Middle frontal gyrus (tissue), 1 donor: ENCODE data around the gene CEP78.
"Not testable (repeated sequence)": the region's sequence is repeated elsewhere in the genome, so short reads cannot be mapped to it uniquely, and the experiment has no call there.

Source experiments
- DNase-seq: peaks from one replicate; pipeline ENCODE4 v3.0.0-alpha.2; 2015; ENCODE audit warnings: low spot score; ENCODE audit errors: extremely low spot score

CEP78 gene

DNA sequence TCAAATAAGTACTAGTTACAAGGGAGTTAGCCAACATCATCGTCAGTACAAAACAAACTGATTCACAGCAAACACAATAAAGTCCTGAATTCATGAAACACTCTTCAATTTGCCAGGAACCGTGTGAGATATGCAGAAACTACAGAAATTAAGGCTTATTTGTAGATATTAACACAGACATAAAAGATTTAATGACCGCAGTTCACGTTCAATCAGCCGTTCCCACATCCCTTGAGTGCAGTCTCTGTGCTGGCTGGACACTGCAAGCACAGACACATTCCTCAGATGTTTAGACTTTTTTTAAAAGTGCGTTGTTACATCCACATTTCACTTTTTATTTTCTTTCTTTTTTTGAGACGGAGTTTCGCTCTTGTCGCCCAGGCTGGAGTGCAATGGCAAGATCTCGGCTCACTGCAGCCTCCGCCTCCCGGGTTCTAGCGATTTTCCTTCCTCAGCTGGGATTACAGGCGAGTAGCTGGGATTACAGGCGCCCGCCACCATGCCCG lies 566 bp upstream of the CEP78 start:
- DNase-seq, result no peak

DNA sequence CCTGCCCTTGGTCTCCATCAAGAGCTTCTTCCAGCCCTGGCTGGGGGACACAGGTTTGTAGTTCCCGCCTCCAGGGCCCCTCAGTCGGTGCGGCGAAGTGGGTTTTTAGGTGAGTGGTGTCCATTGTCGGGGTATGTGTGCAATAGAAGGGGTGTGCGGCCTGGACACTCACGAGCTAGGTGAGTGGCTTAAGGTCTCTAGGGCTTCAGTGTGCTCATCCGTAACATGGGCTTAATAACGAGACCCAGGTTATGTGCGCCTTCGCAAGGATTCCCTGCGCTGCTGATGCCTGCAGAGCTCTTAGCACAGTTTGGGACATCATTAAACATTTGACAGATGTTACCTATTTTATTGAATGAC lies 656 bp downstream of the CEP78 start:
- DNase-seq, result no peak

DNA sequence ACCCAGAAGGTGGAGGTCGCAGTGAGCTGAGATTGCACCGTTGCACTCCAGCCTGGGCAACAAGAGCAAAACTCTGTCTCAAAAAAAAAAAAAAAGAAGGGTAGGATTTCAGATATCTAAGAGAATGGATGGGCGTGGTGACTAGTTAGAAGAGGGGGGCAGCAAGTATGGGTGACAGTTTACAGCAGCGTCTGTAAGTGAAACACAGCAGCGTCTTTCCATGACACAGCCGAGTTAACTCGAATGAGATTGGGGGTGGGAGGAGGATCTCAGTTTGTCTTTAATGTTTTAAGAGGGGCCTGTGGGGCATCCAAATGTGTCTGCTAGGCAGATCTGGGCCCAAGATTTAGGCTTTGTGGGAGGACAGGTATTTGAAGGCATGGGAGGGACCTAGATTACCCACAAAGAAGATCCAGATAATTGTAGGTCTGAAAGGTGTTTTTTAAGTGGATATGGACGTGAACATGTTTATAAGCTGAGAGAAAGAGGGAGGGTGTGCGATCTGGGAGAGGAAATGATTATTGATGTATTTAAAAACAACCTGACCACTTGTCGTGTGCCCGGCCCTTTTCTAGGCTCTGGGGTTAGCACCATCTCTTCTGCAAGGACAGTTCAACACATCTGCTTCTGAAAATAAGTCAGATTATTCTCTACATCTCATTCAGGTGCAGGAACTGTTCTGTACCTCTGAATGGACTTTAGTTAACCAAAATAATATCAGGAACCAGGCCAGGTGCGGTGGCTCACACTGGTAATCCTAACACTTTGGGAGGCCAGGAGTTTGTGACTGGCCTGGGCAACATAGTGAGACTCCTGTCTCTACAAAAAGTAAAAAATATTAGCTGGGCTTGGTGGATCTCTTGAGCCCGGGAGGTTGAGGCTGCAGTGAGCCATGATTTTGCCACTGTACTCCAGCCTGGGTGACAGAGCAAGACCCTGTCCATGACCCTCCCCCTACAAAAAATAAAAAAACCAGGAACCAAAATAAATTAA lies 2.5 kb downstream of the CEP78 start:
- DNase-seq, result no peak

DNA sequence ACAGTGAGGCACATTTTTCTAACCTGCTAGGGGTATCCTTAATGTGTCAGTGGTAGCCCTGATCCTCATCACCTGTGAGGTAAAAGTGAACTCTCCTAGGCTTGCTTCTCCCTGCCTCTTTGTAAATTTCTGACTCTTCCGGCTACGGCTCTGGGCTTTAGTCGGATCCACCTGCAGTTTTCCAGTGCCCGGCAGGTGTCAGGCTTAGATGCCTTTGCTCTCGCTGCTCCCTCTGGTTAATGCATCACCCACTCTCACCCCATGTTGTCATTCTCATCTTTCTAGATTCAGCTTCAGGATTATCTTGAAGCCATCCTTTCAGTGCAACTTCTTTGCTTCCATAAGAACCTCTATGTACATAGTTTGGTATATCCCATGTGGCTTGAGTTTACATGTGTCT lies 3.6 kb downstream of the CEP78 start:
- no peak for DNase-seq

DNA sequence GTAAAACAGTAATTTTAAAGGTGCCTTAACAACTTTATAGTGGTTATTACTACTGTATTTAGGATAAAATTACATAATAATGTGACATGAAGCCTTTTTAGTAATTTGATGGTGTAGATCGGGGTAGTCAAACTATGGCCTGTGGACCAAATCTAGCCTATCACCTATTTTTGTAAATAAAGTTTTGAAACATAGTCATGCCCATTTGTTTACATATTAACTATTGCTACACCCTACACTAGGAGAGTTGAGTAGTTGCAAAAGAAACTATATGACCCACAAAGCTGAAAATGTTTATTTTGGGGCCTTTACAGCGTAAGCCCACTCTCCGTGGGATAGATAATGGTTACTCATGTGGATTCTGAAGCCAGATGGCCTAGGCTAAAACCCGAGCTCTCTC lies 6.2 kb downstream of the CEP78 start:
- DNase-seq, result no peak

DNA sequence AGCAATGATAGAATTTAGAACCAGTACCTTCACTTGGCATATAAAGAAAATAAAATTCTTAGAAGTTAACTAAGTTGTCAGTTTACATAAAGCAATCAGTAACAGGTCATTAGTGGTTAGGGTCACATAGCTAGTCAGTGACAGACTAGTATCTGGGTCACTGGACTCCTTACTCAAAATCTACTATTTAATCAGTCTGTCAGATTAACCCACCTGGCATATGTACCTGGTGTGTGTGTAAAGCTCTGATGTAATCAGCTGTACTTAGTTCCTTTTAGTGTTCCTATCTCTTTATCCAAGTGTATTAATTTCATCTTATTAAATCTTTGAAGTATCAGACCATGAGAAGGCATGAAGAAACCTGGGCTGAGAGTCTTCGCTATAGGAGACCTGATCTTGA lies 7.3 kb downstream of the CEP78 start:
- no peak for DNase-seq

DNA sequence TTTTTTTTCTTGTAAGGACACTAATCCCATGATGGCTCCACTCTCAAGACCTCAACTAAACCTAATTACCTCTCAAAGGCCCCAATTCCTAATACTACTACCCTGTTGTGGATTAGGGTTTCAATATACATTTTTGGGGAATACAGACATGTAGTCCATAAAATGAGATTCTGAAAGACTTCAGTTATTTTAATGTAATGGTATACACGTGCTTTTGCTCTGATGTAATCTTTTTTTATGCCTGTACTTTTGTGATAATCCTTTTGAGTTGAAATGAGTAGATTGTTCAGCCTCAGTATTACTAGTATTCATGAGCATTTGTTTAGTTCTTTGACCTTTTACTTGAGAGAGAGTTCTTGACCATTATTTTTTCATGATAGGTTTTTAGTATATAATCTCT lies 9.5 kb downstream of the CEP78 start:
- no peak for DNase-seq

DNA sequence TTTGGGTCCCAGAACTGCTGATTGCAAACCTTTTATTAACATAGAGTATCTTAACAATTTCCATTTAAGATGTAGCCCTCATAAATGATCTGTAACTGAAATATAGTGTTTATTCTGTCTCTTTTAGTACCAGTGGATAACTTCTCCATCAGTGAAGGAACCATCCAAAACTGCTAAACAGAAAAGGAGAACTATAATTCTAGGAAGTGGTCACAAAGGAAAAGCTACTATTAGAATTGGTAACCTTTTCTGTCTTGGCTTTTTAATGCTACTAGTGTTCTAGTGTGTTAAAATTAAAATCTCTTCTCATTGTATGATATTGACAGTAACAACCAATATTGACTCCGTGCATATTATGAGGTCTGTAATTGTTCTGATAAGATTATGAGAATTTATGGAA lies 12.8 kb downstream of the CEP78 start:
- no peak for DNase-seq

DNA sequence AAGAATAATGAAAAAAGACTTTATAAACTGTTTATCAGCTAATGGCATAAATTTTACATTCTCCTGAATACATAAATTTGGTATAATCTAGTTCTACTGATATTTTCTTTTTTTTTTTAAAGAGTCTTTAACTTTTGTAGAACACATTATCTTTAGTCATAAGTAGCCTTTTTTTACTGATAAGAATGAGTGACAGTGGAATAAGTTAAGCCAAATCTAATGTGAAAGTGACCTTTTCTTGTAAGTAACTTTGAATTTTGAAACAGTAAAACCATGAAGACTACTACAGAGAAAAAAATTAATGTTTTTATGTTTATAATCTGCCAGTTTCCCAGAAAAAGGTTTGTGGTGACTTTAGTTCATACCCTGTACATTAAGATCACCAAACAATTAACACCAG lies 13.7 kb downstream of the CEP78 start:
- DNase-seq, result no peak

DNA sequence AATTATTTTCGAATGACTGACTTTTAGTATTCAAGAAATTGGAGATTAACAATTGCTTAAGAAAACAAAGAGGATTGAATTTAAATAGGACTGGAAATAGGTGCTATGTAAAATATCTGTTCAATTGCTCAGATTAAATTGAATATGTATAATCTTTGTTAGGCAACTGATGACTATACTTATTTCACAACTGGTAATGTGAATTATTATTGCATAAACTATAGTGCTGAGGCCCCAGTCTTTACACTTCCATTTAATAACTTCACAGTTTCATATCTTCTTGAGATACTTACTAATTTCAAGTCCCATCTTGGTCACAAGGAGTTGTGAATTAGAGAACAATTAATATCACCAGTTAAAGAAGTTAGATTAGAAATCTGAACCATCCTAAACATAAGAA lies 16.7 kb downstream of the CEP78 start:
- no peak for DNase-seq

DNA sequence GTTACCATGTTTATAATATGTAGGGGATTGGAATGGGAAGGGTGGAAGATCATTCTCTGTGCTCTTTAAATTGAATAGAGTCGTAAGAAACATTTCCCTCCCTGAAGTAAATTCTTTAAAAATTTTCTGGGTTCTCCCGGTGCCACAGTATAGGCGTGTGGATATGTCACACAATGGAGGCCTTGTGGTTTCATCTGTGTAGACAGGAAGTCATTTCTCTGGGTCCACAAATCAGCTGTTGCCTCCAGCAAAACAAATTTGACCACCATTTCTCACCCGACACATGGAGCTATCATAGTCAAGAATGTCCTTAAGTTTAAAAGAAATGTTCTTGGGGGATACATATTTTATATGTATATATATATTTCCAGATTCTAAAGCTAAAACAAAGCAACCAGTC lies 17.4 kb downstream of the CEP78 start:
- no peak for DNase-seq

DNA sequence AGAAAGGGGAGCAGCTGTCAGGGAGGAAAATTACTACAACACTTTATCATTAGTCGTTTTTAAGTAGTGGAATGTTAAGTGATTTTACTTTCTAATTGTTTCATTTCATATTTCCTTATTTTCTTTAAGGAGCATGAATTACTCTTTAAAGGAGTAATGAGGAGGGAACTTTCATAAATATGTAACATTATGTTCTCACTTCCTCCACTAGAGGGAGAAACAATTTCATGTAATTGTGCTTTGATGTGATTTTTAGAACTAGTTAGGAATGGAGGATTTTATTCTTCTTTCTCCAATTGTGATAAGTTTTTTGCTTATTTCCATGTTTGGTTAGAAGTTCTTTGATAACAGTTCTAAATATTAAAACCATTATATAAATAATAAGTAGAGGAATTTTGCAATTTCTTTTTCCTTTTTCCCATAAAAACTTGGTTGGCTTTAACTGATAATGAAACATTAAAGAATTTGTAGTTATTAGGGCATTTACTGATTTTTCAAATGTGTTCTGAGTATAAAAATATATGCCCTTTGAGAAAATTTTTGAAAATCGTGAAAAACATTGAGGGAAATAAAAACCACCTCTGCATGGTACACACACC lies 25.6 kb downstream of the CEP78 start:
- no peak for DNase-seq

DNA sequence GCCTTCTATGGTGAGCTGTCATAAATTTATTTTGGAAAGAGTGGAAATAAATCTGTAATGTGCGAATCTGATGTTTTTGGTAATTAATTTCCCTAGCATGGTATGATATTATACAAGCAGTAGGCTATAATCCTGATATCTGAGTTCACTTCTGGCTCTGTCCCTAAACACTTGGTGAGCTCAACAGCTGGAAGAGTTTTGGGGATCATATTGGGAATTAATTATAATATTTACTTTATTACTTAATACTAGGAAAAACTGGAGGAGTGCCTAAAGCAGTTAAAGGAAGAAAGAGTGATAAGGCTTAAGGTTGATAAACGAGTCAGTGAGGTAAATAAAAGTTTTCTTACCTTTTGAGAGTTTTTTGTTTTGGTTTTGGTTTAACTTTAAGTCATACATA lies 26.8 kb downstream of the CEP78 start:
- DNase-seq, result no peak

DNA sequence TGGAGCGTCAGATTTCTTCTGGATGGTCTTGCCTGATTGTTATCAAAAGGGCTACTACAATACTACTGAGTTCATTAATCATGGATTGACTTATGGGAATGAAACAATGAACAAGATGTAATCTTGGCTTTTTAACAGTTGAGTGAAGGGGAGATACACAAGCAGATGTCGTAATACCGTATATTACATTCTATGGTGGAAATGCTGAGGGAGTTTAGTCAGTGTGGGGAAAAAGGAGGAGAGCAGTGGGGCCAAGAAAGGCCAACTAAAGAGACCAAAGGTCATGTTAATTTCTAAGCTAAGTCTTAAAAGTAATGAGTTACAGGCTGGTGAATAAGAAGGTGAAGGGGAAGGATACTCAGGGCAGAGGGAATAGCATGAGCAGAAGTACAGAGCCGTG lies 32.0 kb downstream of the CEP78 start:
- DNase-seq, result no peak

DNA sequence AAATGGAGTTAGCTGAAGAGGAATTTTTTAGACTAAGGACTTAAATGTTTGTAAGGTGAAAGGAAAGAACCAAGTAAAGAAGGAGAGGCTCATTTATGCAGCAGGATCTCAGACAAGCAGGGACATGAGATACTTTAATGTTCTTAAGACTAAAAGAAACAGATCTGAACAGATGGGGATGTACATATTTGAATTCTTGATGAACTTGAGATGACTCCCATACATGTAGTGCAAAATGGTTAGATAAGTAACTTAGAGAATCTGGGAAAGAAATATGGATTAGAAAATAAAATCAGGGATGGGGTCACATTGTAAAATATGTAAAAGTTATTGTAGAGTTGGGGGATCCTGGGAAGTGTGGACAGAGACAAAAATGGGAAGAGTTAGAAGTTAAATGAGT lies 33.9 kb downstream of the CEP78 start:
- no peak for DNase-seq

DNA sequence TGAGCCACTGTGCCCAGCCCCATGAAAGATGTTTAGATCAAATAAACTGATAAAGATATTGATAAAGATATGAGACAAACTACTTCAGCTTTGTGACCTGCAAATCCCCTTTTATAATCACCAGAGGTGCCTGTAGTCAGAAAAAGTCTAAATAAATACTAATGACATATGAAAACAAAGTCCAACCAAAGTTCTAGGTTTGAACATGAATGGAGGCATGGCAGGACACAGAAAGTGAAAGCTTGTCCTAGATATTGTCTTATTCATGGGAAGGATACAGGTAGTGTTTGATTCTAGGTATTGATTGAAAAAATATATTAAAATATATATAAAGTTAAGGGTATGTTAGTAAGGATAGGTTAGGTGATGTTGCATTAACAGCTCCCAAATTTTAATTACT lies 36.4 kb downstream of the CEP78 start:
- DNase-seq, result no peak

DNA sequence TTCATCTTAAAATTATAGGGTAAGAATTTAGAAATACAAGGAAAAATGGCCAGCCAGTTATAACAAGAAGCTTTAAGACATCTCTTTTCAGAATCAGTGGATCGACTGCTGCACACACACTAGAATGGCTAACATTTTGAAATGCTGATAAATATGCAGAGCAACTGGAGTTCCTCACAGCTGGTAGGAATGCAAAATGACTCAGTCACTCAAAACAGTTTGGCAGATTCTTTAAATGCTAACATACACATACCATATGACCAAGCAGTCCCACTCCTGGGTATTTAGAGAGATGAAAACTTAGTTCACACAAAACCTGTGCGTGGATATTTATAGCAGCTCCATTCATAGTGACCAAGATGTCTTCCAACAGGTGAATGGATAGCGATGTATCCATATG lies 37.9 kb downstream of the CEP78 start:
- DNase-seq, result no peak

DNA sequence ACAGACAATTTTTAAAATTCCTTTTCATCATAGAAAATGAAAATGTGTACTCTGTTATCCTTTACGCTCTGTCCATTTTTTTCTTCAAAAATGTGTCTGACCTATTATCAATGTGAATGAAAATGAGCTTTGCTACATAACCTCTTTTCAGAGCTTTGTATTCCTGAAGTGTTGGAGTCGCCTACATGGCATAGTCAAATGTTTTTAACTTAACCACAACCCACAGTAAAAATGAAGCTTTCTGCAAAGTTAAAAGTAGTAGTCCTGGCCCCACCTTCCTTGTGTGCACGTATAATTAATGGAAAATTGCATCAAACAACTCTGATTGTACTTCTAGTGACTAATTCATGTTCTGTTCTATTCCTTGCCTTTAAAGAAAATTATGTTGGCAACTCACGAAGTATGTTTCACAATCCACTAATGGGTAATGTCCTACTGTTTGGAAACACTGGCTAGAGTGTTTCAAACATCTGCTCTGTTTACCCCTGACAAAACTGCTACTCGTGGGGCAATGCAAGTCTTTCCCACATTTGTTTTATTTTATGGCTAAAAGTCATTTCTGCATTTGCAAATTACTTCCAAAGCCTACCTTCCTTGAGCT lies 42.4 kb downstream of the CEP78 start:
- DNase-seq, result no peak

DNA sequence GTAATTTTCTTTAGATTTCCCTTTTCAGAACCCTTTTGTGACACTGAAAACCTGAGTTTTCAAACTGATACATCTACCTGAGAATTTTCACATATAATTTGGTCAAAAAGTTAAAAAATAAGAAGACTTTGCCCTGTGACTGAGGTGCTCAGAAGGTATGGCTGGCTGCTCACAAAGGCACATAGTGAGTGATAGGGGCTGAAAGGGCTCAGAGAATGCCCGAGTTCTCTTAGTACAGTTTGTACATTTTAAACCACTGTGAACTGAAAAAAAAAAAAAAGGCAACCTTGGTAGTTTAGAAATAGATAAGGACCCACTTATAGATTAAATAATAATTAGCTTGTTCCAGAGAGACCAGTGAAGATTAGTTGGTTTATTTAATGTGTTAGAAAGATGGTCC lies 42.9 kb downstream of the CEP78 start:
- DNase-seq, result no peak

DNA sequence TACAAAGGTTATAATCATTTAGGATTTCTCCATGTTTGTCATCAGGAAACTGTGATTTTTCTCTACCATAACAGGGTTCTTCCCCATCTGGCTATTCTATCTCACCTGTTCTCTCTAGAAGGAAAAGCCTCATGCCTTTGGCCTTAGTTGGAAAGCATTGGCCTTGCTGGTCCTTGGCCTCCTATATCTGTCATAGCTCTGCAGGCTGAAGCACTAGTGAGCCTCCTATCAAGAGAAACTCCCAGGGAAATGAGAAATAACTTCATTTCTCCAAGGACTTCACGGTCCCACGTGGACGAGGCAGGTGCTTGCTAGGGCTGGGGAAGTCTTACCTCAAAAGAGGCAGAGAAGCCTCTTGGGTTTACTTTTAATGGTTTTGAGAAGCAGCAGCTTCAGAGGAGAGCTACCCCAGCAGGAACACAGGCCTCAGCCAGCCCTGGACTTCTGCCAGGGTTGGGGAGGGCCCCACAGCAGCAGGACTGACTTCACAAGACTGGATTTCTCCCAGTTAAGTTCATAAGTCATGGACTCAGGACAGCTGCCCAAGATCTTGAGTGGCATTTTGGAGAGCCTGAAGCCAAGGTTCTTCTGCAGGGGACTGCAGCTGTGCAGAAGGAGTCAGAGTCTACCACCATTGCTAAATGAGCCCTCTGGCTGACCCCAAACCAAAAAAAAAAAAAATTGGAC lies 45.2 kb downstream of the CEP78 start:
- no peak for DNase-seq

DNA sequence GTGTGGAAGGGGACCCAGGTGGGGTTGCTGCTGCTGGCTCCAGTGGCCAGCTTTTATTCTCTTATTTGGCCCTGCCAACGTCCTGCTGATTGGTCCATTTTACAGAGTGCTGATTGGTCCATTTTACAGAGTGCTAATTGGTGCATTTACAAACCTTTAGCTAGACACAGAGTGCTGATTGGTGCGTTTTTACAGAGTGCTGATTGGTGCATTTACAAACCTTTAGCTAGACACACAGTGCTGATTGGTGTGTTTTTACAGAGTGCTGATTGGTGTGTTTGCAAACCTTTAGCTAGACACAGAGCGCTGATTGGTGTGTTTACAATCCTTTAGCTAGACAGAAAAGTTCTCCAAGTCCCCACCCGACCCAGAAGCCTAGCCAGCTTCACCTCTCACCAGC lies 48.3 kb downstream of the CEP78 start:
- DNase-seq, result not testable (repeated sequence)

DNA sequence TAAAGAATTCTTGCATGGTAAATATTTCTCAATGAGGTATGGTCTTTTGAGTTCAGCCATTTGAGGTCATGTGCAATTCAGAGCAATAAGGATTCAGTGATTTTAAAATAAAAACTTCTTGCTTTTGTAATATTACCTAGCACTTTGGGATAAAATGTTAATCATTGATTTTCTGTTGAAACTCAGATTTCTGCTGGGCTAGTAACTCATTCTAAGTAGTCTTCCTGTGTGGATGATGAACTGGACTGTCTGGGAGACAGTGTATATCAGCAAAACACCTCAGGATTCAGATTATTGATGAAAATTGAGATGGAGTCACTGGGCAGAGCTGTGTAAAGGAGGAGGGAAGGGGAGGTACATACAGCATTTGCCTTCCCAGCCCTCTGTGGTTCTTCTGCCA lies 50.2 kb downstream of the CEP78 start:
- DNase-seq, result no peak
